Embryonic facial prominence (tissue), 1 donor: ENCODE data around the gene APMAP.

Experiments used
- DNase-seq: peaks from one replicate; pipeline ENCODE4 v3.0.0-alpha.2; 2016; ENCODE audit errors: extremely low spot score

Gene APMAP

DNA sequence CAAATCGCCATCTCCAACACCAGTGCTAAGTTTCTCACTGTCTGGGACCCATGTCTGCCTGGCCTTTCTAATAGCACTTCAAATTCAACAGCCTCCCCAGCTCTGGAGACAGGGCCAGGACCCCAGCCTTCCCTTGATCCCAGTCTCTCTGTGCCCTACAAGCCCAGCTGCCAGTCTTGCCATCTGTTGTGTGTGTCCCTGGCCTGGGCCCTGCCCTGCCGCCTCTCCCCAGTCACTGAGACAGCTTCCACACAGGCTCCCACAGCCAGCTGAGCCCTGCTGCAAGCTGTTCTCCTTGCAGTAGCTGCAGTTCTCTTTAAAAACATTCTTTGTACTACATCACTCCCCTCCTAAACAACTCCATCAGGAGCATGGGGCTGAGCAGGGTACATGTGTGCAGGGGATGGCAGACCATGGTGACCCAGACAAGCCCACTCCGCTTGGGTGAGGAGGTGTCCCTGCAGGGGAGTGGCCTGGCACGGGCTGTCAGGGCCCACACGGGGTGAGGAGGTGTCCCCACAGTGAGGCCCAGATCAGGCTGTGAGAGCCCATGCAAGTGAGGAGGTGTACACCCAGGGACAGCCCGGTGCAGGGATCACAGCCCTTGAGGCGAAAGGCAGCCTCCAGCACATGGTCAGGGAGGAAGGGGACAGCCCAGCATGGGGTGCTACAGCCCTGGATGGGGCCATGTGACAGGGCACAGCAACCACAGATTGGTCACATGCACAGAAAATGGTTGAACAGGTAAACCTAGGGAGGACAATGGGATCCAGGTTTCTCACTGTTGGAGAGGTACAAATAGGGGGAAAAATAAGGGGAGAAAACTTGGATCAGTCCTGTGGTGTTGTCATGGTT lies 27.3 kb downstream of the APMAP start:
- DNase-seq = no peak

DNA sequence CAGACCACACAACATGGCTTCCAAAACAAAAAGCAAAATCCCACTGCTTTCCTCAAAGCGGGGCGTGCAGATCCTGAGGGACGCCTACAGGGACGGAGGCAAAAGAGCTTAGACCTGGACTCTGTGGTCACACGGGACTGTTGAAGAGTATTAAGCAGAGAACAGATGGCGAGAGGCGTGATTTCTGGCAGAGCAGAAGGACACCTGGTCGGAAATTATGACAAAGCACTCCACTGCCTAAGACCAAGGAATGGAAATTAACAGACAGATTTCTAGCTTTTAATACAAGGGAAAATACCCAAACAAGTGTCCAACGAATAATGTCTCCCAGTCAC lies 28.1 kb downstream of the APMAP start:
- DNase-seq = no peak

DNA sequence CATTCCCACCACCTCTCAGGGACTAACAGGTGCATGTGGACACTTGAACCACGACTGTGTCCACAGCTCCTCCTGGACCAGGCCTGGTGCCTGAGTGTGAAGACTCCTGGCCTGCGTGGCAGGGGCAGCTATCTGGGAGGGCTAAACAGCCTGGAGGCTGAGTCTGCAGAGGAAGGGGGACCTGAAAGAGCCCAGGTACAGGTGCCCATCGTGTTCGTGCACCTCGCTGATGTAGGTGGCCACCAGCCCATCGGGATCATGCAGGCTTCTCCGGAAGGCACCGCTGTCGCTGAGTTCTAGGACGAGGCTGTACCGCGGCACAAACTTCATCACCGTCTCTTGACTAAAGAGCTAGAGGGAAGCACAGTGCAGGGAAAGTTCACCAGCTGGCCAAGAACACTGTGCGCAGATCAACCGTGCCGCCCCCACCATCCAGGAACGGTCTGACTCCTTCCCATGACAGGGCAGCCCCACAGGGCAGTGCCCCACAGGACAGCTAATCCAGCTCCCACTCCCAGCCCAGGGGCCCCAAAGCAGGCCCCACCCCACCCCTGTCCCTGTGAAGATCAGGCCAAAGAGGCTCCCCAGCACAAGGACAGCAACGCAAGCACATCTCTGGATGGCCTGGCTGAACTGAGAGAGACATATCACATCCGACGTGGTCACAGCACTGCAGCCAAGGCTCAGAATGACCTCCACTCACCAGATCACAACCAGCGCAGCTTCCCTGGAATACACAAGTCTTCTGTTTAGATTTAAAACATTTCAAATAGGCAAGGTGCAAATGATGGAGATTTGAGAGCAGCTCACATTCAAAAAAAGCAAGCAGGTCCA lies 28.7 kb downstream of the APMAP start:
- DNase-seq = no peak

DNA sequence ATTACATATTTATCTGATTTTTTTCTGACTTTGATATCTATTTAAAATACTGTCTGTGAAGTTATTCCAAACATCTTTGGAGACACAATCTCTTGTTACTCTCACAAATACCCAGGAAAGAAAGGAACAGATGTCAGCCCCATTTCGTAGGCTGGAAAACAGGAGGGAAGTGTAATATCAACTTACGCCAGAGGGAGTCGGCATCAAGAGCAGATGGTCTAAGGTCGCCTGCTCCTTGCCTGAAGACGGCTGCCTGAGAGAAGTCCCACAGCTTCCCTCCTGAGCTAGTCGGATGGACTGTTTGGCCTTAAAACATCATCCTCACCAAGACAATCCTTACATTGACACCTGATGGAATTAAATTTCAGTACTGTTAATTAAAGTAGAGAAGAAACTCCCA lies 30.0 kb downstream of the APMAP start:
- DNase-seq = no peak

DNA sequence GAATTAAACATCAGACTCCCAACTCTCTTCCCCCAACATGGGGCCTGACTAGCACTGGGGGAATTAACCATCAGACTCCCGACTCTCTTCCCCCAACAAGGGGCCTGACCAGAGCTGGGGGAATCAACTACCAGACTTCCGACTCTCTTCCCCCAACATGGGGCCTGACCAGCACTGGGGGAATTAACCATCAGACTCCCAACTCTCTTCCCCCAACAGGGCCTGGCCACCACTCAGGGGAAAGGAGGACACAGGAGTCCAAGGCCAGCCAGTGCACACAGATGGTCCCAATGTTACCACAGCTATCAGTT lies 30.4 kb downstream of the APMAP start:
- DNase-seq = no peak

DNA sequence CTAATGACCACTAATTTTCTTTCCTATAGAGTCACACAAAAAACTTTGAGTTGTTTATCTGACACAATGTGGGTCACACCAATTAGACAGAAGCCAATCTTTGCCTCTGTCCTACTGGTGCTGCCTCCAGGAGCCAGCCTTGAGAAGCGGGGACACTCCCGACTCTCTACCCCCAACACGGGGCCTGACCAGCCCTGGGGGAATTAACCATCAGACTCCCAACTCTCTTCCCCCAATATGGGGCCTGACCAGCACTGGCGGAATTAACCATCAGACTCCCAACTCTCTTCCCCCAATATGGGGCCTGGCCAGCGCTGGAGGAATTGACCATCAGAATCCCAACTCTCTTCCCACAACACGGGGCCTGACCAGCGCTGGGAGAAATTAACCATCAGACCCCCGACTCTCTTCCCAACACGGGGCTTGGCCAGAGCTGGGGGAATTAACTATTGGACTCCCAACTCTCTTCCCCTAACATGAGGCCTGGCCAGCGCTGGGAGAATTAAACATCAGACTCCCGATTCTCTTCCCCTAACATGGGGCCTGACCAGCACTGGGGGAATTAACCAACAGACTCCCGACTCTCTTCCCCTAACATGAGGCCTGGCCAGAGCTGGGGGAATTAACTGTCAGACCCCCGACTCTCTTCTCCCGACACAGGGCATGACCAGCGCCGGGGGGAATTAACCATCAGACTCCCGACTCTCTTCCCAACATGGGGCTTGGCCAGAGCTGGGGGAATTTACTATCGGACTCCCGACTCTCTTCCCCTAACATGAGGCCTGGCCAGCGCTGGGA lies 31.0 kb downstream of the APMAP start:
- DNase-seq = no peak

DNA sequence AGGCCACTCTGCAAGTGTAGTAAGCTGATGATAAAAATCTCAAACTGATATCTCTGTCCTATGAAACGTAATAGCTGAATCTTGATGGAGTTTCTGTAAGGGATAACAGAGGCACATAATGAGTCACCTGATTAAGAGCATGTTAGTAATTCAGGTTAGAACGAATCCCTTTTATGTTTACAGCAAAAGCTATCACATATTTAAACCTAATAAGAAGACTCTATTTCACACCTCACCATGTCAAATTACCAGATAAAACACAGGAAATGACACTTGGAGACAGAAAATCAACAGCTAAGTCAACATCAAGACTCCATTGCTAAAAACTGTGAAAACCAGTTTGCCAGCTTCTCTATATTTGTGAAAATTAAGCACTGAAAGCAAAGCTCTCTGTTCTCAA lies 31.7 kb downstream of the APMAP start:
- DNase-seq = no peak

DNA sequence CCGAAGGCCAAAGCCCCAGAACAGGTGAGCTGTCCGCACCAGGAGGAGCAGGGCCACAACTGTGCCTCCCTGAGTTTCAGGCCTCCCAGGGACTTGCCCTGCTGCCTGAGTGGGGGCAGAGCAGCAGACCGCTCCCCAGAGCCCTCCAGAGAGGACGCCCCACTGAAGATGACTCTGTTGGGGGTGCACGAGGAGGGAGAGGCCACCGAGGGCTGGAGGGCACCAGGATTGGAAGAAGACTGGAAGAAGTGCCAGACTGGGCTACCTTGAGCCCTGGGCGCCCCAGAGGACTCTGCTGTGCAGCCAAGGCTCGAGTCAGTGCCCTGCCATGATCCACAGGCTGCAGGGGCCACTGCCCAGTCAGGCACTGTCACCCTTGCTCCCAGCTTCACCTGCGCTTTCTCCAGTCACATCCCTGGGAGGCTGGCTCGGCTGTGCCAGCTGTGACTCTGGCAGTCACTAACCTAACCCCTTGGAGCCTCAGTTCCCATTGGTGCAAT lies 32.2 kb downstream of the APMAP start:
- no peak for DNase-seq

DNA sequence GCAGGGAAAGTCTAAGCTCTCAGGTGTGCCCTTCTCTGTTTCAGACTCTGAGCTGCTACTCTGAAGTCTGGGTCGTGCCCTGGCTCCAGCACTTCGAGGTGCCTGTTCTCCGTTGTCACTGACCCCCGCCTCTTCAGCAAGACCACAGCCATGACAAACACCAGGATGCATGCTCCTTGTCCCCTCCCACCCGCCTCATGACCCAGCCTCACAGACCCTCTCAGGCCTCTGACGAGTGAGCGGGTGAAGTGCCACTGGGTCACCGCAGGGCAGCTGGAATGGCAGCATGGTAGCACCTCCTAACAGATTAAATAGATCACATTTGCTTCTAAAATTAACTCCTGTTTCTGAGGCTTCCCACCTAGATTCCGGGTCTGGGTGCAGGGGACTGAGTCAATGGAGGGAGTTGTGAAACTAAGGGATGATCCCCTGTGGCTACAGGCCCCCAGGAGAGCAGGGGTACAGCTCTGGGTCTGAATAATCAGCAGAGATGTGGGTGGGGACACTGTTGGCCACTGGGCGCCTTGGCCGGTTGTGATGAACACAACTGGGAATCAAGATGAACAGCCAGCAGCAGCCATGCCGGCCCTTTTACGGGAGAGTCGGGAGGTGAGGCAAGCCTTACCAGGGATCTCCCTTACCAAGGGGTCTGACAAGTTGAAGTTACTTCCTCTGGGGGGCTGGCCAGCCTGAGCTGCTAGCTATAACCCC lies 32.8 kb downstream of the APMAP start:
- no peak for DNase-seq

DNA sequence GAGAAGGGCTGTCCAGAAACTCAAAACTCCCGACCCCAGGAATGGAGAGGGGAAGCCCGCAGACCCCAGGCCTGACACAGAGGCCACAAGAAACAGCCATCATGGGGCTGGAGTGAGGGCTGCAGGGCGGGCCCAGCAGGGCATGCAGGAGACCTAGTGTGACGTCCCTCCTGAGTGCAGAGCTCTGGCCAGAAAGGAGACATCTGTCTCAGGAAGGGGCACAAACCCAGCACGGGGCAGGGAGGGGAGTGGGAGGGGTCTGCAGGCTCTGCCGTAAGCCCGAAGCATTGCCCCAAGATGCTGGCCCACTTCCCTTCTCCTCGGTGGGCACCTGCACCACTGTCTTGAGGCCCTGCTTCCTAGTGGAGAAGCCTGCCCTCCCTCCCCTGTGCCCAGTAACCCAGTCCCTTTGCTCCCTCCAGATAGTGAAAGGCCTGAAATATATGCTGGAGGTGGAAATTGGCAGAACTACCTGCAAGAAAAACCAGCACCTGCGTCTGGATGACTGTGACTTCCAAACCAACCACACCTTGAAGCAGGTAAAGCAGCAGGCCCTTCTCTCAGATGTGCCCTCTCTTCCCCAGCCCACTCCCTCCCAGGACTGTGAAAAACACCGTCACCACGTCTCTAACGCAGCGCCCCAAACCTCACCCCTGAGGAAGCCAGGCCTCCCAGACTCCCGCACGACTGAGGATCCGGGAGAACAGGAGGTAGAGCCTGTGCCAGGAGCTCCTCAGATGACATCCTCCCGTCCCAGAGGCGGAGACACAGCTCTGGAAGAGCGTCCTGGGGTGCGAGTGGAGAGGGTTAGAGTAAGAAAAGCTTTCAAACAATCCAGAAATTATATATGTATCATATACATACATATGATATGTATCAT lies 33.8 kb downstream of the APMAP start:
- no peak for DNase-seq

DNA sequence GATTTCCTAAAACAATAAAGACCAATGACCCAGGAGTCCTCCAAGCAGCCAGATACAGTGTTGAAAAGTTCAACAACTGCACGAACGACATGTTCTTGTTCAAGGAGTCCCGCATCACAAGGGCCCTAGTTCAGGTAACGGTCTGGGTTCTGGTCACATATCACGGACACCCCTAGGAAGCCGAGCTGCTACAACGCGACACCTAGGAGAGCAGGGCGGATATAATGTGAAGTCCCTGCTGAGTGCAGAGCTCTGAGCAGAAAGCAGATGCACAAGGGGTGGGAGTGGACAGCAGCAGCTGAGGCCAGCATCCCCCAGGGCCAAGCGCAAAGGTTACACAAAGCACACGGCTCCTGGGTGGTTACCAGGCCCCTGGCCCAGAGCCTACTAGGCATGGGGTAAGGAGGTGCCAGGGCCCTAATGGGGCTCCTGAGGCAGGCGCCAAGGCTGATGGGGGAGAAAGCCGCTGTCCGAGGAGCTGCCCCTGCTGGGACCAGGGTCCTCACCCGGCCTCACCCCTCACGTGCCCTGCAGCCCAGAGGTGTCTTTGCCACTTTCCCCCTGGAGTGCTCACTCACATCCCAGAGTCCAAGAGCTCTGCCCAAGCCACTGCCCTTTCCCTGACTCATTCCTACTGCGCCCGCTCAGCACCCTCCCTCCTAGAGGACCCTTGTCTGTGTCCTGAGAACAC lies 35.1 kb downstream of the APMAP start:
- no peak for DNase-seq

DNA sequence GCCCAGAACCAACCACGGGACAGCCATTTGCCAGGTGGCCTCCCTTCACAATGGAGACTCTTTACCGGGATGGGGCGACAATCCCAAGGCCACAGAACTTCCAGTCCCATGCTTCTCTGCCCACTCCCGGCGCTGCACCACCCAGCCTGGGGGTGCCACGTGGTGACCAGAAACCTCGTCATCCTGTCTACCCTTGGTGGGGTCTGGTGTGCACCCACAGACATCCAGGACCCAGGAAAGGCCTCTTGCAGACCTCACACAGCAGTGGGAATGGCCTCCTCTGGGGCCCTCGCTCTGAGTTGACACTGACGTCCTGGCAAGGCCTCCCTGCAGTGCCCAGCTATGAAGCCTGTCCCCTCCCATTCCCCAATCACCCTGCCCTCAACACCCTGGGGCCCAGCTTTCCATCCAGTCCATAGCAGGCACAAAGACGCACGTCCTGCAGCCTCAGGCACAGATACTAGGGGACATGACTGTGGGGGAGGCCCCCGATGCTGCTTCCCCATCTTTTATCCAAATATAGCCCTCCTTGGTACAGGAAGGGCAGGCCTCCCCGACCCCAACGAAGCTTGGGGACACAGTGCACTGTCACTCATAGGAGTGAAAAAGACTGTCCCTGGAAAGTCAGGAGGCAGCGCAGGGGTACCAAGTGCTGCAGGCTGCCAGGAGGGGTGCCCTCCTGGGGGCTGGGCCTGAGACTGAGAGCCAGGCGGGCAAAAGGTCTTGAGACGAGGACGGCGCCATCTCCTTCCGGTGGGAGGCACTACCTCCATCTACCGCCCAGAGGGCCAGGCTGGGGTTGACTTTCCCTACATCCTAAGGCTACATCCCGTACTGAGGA lies 36.3 kb downstream of the APMAP start:
- no peak for DNase-seq

DNA sequence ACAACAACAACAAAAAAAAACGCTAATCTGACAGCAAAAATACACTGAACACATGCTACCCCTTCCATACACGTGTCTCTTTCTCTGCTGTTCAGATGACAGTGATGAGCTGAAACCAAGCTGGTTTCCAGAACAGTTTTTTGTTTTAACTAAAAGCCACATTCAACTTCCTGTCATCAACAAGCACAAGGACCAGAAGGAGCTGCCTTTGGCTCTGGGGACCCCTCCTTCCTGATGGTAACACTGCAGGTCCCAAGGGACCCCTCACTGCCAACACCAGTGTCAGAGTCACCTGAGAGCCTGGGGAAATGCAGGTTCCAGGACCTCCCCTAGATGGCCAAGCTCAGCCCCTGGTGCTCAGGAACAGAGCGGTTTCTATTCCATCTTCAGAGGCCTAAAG lies 37.5 kb downstream of the APMAP start:
- no peak for DNase-seq

DNA sequence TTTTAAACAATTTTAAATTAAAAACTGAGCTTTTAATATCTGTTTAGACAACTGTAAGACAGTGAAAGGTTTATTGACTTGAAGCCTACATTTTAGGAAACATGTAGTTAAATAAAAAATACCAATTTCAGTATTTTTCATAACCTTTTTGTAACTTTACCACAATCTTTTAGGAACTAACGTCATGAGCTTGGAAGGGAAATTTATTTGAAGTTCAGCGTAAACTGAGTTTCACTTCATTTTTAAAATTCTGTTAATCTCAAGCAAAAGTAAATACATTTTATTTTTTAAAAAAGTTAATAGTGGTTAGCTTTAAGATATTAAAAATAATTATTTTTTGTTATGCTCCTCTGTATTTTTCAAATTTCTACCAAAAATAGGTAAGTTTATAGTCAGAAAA lies 38.0 kb downstream of the APMAP start:
- DNase-seq = no peak

DNA sequence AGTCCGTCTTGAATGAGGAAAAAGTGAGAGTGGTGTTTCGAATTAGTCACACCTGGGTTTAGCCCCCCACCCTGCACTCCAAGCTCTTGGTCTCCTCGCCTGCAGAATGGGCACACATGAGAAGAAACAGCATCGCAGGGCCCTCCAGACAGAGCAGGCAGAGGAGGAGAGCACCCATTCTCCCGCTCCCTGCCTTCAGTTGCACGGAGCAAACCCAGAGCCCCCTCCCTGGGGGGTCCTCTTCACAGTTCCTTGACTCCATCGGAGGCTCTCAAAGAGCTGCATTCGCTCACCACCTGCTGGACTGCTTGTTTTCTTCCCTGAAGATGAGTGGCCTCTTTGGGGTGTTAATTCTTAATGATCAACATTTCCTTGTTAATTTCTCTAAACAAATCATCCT lies 38.4 kb downstream of the APMAP start:
- no peak for DNase-seq

DNA sequence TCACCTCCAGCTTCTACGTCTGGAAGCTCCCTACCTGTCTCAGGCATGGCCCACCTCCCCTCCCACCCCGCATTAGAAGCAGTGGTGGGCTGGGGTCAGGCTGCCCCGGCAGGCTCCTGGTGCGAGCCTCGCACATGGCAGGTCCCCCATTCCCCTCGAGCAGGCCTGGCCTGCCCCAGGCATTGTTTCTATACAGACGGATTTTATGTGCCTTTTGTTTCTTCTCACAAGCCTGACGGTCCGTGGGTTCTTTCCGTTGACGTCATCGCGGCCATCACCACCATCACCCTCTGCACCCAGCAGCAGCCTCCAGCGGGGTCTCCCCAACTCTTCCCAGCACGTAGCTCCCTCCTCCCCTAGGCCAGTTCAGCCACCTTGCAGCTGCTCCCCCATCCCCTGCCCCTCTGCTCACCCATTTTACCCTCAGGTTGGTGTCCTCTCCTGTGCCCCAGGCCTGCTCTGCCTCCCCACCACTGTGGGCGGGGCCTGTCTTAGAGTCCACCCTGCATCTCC lies 38.9 kb downstream of the APMAP start:
- no peak for DNase-seq

DNA sequence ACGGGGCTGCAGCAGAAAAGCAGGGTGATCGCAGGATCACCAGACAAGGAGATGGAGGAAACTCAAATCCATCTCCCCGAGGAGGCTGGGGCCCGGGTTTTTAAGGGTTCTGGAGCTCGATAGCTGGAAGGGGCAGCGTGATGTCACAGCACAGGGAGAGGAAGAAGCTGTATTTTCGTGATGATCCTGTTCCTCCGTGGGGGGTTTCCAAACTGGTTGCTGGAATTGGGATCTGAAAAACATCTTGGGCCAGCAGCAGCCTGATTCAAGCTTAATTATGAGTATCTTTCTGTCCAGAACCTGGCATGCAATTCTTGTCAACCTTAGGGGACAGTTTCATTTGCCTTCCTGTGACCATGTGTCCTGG lies 39.4 kb downstream of the APMAP start:
- DNase-seq = no peak

DNA sequence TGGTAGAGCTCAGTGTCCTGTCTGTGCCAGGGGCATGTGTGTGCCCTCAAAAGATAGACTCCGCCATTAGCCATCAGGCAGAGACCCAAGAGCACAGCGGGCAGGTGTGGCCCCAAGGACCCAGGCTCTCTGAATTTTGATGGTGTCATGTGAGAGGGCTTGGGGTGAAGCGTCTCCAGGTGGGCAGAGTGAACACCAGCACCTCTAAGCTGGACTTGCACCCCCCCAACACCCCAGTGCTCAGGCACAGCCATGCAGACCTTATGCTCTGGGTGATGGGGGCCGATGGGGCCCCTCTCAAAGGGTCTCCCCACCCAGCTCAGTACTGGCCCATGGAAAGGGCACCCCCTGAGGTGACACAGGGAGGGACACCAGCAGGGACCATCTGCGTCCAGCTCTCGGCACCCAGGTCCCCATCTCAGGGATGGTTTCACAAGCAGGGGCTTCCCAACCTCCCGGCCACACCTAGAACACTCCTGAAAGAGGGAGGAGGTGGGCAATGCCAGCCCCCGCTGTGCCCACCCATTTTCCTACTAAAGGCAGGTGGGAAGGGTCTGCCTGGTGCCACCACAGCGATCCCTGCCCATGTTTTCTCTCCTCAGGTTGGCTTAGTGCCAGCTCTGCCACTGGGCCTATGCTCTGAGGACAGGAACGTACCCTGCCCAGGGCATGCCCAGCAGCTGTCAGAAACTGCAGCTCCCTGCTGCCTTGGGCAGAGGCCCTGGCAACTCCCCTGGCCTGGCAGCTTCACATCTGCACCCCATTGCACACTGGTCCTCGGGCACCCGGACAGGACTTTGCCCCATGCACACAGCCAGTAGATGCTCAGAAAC lies 40.0 kb downstream of the APMAP start:
- DNase-seq = no peak
